ENCODE results near the gene SIM2. TPM values are rescaled to one million over a fixed set of nuclear protein-coding genes. Genes with fewer than 3 reads are reported as not detected.

SIM2 gene
- total and polyA plus RNA-seq, 2 of the 13 experiments (the other 11 are each of a cell fraction or from before 2014, with no cell fraction given) = 0.36 to 0.53 TPM

- POLR2A ChIA-PET = no interaction called here
- Histone ChIP-seq H4K20me1 (ENCODE audit: insufficient read depth, low read length) (no peaks in the 10 kb centered on the region), H3K4me1 (ENCODE audit: insufficient read depth, low read length) (peaks cover 48% of the 10 kb centered on the region), H3K4me2 (ENCODE audit: low read depth, low read length) (no peak overlapping the region), H3K27ac (ENCODE audit: extremely low read length, insufficient read depth, low read length) (no peak overlapping the region), H3K27me3 (ENCODE audit: control insufficient read depth in 1 of 2, insufficient read depth in 2 of 2, low read length in 2 of 2) (no peaks in the 10 kb centered on the region; a peak in 2 of 5 replicates), H2AFZ (ENCODE audit: low read length) (no peak overlapping the region), H3K79me2 (ENCODE audit: insufficient read depth, low read length) (no peaks in the 10 kb centered on the region), H3K9me3 (ENCODE audit: low read length) (no peaks in the 10 kb centered on the region), H3K36me3 (replicated peaks in 1 of 2; ENCODE audit: control insufficient read depth in 1 of 2, insufficient read depth in 2 of 2, low read length in 2 of 2) (no peaks in the 10 kb centered on the region), H3K9ac (ENCODE audit: insufficient read depth, low read depth, low read length) (no peak overlapping the region), H3K4me3 (replicated peaks in 1 of 3; ENCODE audit: insufficient read depth in 1 of 3, low read depth in 2 of 3, low read length in 3 of 3) (no peak overlapping the region)
- no peak for FAIRE-seq
- no peak for DNase-seq (ENCODE audit: low spot score)
- no TSS peak for BruUV-seq (replicated peaks)
- intact Hi-C loops (cut with micrococcal nuclease; ENCODE audit: unreplicated experiment) (no loop called here), in situ Hi-C loops (cut with HindIII; ENCODE audit: extremely low pct_ligation_motif_present, low pct_unique_long_range_greater_than_20kb) (no loop called here)
- no peak for TF ChIP-seq ZNF850 (CRISPR knock-in tag; conservative IDR thresholded peaks at IDR 0.05)
- no peak for TF ChIP-seq ZNF468 (CRISPR knock-in tag; IDR thresholded peaks at IDR 0.05)
- no peak for TF ChIP-seq ZBTB39 (CRISPR knock-in tag; IDR thresholded peaks at IDR 0.05)
- no peak for TF ChIP-seq ZNF136 (CRISPR knock-in tag; IDR thresholded peaks at IDR 0.05; ENCODE audit: low read depth)
- TF ChIP-seq ZSCAN21 (CRISPR knock-in tag; IDR thresholded peaks at IDR 0.05; ENCODE audit: borderline replicate concordance) = no peak
- no peak for TF ChIP-seq ZNF878 (CRISPR knock-in tag; IDR thresholded peaks at IDR 0.05)
- TF ChIP-seq, protein P1, sequence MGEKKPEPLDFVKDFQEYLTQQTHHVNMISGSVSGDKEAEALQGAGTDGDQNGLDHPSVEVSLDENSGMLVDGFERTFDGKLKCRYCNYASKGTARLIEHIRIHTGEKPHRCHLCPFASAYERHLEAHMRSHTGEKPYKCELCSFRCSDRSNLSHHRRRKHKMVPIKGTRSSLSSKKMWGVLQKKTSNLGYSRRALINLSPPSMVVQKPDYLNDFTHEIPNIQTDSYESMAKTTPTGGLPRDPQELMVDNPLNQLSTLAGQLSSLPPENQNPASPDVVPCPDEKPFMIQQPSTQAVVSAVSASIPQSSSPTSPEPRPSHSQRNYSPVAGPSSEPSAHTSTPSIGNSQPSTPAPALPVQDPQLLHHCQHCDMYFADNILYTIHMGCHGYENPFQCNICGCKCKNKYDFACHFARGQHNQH (CRISPR knock-in tag; IDR thresholded peaks at IDR 0.05) = no peak
- TF ChIP-seq KDM5B (CRISPR knock-in tag; IDR thresholded peaks at IDR 0.05; ENCODE audit: borderline replicate concordance) = no peak
- no peak for TF ChIP-seq ZNF484 (CRISPR knock-in tag; IDR thresholded peaks at IDR 0.05; ENCODE audit: borderline replicate concordance, low read depth)
- TF ChIP-seq, protein P2, sequence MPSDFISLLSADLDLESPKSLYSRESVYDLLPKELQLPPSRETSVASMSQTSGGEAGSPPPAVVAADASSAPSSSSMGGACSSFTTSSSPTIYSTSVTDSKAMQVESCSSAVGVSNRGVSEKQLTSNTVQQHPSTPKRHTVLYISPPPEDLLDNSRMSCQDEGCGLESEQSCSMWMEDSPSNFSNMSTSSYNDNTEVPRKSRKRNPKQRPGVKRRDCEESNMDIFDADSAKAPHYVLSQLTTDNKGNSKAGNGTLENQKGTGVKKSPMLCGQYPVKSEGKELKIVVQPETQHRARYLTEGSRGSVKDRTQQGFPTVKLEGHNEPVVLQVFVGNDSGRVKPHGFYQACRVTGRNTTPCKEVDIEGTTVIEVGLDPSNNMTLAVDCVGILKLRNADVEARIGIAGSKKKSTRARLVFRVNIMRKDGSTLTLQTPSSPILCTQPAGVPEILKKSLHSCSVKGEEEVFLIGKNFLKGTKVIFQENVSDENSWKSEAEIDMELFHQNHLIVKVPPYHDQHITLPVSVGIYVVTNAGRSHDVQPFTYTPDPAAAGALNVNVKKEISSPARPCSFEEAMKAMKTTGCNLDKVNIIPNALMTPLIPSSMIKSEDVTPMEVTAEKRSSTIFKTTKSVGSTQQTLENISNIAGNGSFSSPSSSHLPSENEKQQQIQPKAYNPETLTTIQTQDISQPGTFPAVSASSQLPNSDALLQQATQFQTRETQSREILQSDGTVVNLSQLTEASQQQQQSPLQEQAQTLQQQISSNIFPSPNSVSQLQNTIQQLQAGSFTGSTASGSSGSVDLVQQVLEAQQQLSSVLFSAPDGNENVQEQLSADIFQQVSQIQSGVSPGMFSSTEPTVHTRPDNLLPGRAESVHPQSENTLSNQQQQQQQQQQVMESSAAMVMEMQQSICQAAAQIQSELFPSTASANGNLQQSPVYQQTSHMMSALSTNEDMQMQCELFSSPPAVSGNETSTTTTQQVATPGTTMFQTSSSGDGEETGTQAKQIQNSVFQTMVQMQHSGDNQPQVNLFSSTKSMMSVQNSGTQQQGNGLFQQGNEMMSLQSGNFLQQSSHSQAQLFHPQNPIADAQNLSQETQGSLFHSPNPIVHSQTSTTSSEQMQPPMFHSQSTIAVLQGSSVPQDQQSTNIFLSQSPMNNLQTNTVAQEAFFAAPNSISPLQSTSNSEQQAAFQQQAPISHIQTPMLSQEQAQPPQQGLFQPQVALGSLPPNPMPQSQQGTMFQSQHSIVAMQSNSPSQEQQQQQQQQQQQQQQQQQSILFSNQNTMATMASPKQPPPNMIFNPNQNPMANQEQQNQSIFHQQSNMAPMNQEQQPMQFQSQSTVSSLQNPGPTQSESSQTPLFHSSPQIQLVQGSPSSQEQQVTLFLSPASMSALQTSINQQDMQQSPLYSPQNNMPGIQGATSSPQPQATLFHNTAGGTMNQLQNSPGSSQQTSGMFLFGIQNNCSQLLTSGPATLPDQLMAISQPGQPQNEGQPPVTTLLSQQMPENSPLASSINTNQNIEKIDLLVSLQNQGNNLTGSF (CRISPR knock-in tag; IDR thresholded peaks at IDR 0.05) = no peak
- TF ChIP-seq, protein P3, sequence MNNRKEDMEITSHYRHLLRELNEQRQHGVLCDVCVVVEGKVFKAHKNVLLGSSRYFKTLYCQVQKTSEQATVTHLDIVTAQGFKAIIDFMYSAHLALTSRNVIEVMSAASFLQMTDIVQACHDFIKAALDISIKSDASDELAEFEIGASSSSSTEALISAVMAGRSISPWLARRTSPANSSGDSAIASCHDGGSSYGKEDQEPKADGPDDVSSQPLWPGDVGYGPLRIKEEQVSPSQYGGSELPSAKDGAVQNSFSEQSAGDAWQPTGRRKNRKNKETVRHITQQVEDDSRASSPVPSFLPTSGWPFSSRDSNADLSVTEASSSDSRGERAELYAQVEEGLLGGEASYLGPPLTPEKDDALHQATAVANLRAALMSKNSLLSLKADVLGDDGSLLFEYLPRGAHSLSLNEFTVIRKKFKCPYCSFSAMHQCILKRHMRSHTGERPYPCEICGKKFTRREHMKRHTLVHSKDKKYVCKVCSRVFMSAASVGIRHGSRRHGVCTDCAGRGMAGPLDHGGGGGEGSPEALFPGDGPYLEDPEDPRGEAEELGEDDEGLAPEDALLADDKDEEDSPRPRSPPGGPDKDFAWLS (CRISPR knock-in tag; IDR thresholded peaks at IDR 0.05; ENCODE audit: borderline replicate concordance) = no peak
- TF ChIP-seq ZNF101 (CRISPR knock-in tag; IDR thresholded peaks at IDR 0.05; ENCODE audit: borderline replicate concordance, low read depth) = no peak
- no peak for TF ChIP-seq HOXA3 (CRISPR knock-in tag; IDR thresholded peaks at IDR 0.05)
- no peak for ATAC-seq
- CTCF ChIA-PET (ENCODE audit: low intra/inter-chr PET ratio, low total read pairs) = no interaction called here
- 96% methylated on average over 18 of the region's 18 CpGs for WGBS (ENCODE audit: low lambda C conversion rate)
These were observed 30.5 kb downstream of the SIM2 start for GRCh38 chr21:36729310-36729970.

All from HepG2 (cell line).